ENCODE data around the gene TPRG1.
A peak's percentile ranks its signal among the peaks of the same experiment; 100 is the strongest.

Gene TPRG1

GRCh38 chr3:189273736-189274135 is 102.0 kb downstream of the TPRG1 start:
- no peak for DNase-seq (ENCODE audit: low read depth)
- H3K4me3 ChIP-seq (ENCODE audit: low read depth, low read length): no peak overlapping the region
- no peak for TF ChIP-seq CTCF (IDR thresholded peaks at IDR 0.05; ENCODE audit: insufficient read depth, low read depth, low read length, missing control alignments)

- no peak overlapping the region for H3K4me3 ChIP-seq (ENCODE audit: low read depth, low read length)
- TF ChIP-seq CTCF (IDR thresholded peaks at IDR 0.05; ENCODE audit: insufficient read depth, low read depth, low read length, missing control alignments): no peak
- DNase-seq (ENCODE audit: low read depth): no peak
Observed at GRCh38 chr3:189275182-189275581, 103.4 kb downstream of the TPRG1 start.

GRCh38 chr3:189275852-189276251 is 104.1 kb downstream of the TPRG1 start:
- no peak for TF ChIP-seq CTCF (IDR thresholded peaks at IDR 0.05; ENCODE audit: insufficient read depth, low read depth, low read length, missing control alignments)
- DNase-seq (ENCODE audit: low read depth): no peak
- no peak overlapping the region for H3K4me3 ChIP-seq (ENCODE audit: low read depth, low read length)

GRCh38 chr3:189276444-189277219 is 104.9 kb downstream of the TPRG1 start:
- TF ChIP-seq CTCF (IDR thresholded peaks at IDR 0.05; ENCODE audit: insufficient read depth, low read depth, low read length, missing control alignments): no peak
- no peak overlapping the region for H3K4me3 ChIP-seq (ENCODE audit: low read depth, low read length)
- peak; percentile 32 for DNase-seq (ENCODE audit: low read depth)

GRCh38 chr3:189277711-189278110 is 105.9 kb downstream of the TPRG1 start:
- no peak overlapping the region for H3K4me3 ChIP-seq (ENCODE audit: low read depth, low read length)
- TF ChIP-seq CTCF (IDR thresholded peaks at IDR 0.05; ENCODE audit: insufficient read depth, low read depth, low read length, missing control alignments): no peak
- peak; percentile 48 for DNase-seq (ENCODE audit: low read depth)

- TF ChIP-seq CTCF (IDR thresholded peaks at IDR 0.05; ENCODE audit: insufficient read depth, low read depth, low read length, missing control alignments): no peak
- no peak for DNase-seq (ENCODE audit: low read depth)
- no peak overlapping the region for H3K4me3 ChIP-seq (ENCODE audit: low read depth, low read length)
Observed at GRCh38 chr3:189278221-189278620, 106.5 kb downstream of the TPRG1 start.

- no peak for TF ChIP-seq CTCF (IDR thresholded peaks at IDR 0.05; ENCODE audit: insufficient read depth, low read depth, low read length, missing control alignments)
Observed at GRCh38 chr3:189282189-189282588, 110.4 kb downstream of the TPRG1 start.

More at GRCh38 chr3:189282189-189282588, 110.4 kb downstream of the TPRG1 start:
- H3K4me3 ChIP-seq (ENCODE audit: low read depth, low read length): no peak overlapping the region
- DNase-seq (ENCODE audit: low read depth): no peak
